Posterior vena cava (tissue), 2 donors: Measurements from ENCODE around the gene PROM2. TPM values are rescaled to one million over a fixed set of nuclear protein-coding genes. Genes with fewer than 3 reads are reported as not detected.
"Not testable (repeated sequence)": the region's sequence is repeated elsewhere in the genome, so short reads cannot be mapped to it uniquely, and the experiment has no call there.

Source experiments
- DNase-seq: peaks from one replicate; pipeline ENCODE4 v3.0.0-alpha.2; 2020; ENCODE audit warnings: low spot score
- intact Hi-C, 2 donors: fragments of 100-400 bp; cut with DNase I; formaldehyde crosslinking; loops; one replicate each; pipeline versions ENCODE4 v1.14.1 to v1.14.2; 2022 to 2023
- long read RNA-seq, 2 donors: library from polyadenylated mRNA; unstranded; transcript quantifications; one replicate each; pipeline ENCODE4 v2.0.0, GENCODE V29; 2020 to 2021
- total RNA-seq, 2 donors: library from RNA; stranded (reverse); fragmentation: NEBNext Ultra II Directional; extraction: Animal tissue kit (Norgen Biotek cat#: 25700); gene quantifications; one replicate each; pipeline ENCODE4 v1.2.1, GENCODE V29; 2021
- donor health status: DM: yes; HTN: yes; CAD: no.
- donor health status: DM: yes; HTN: yes; CAD: no.

Gene PROM2
- total RNA-seq = 1 to 10 TPM in 1 of 2 donors, under 1 TPM in 1; 0.28 to 2.2 TPM
- long read RNA-seq, donor 1 = 0 reads
- long read RNA-seq, donor 2, partial matches to known transcripts = 0 of 1 reads
- long read RNA-seq, donor 2, other reads (novel, unspliced or antisense) = 1 of 1 reads

- intact Hi-C loops = no loop called here
- peak; percentile 73 for DNase-seq
Observed at GRCh38 chr2:95274291-95275150, at the start of gene PROM2. TSS of gene PROM2 (plus strand) at chr2:95274449. CDS start at chr2:95274586, 137 bp downstream.

GRCh38 chr2:95225658-95226057 lies 48.6 kb upstream of the PROM2 start:
- intact Hi-C loops = no loop called here
- DNase-seq = no peak

- DNase-seq = no peak
- intact Hi-C loops = no loop called here
Observed at GRCh38 chr2:95231723-95232122, 42.5 kb upstream of the PROM2 start.

- DNase-seq = no peak
- intact Hi-C loops = no loop called here
Observed at GRCh38 chr2:95232232-95232631, 42.0 kb upstream of the PROM2 start.

- intact Hi-C loops = no loop called here
- DNase-seq = no peak
Observed at GRCh38 chr2:95234286-95234785, 39.9 kb upstream of the PROM2 start.

GRCh38 chr2:95234816-95235215 lies 39.4 kb upstream of the PROM2 start:
- intact Hi-C loops = no loop called here
- no peak for DNase-seq

- intact Hi-C loops = no loop called here
- DNase-seq = no peak
Observed at GRCh38 chr2:95238131-95238530, 36.1 kb upstream of the PROM2 start.

GRCh38 chr2:95240091-95240490 lies 34.2 kb upstream of the PROM2 start:
- DNase-seq = no peak
- intact Hi-C loops = no loop called here

- intact Hi-C loops = no loop called here
- DNase-seq = no peak
Observed at GRCh38 chr2:95240556-95240955, 33.7 kb upstream of the PROM2 start.

- intact Hi-C loops, DNase-seq: not testable (repeated sequence)
Observed at GRCh38 chr2:95242084-95242483, 32.2 kb upstream of the PROM2 start.

- intact Hi-C loops = no loop called here
- DNase-seq = no peak
Observed at GRCh38 chr2:95258271-95258670, 16.0 kb upstream of the PROM2 start.

GRCh38 chr2:95260028-95261023 lies 13.9 kb upstream of the PROM2 start:
- intact Hi-C loops = no loop called here
- peak; percentile 45 for DNase-seq

GRCh38 chr2:95261602-95262001 lies 12.6 kb upstream of the PROM2 start:
- intact Hi-C loops = no loop called here
- peak; percentile 70 for DNase-seq

- intact Hi-C loops = no loop called here
- DNase-seq = no peak
Observed at GRCh38 chr2:95262896-95263542, 11.2 kb upstream of the PROM2 start.

- intact Hi-C loops = no loop called here
- DNase-seq = peak; percentile 23
Observed at GRCh38 chr2:95264624-95265023, 9.6 kb upstream of the PROM2 start.

- peak; percentile 44 for DNase-seq
Observed at GRCh38 chr2:95265182-95265581, 9.1 kb upstream of the PROM2 start.

GRCh38 chr2:95266781-95267430 lies 7.3 kb upstream of the PROM2 start:
- peak; percentile 55 for DNase-seq

More at GRCh38 chr2:95265182-95265581, 9.1 kb upstream of the PROM2 start:
- intact Hi-C loops = no loop called here

GRCh38 chr2:95267458-95268210 lies 6.6 kb upstream of the PROM2 start:
- intact Hi-C loops = no loop called here
- peak; percentile 66 for DNase-seq

More at GRCh38 chr2:95266781-95267430, 7.3 kb upstream of the PROM2 start:
- intact Hi-C loops = no loop called here
